ENCODE results near the gene SLC17A6. TPM values are rescaled to one million over a fixed set of nuclear protein-coding genes. Genes with fewer than 3 reads are reported as not detected.

The SLC17A6 gene
- polyA plus RNA-seq, 1 donor (not counting 4 experiments of a cell fraction or from before 2014, with no cell fraction given) = not detected

- no peaks in the 10 kb centered on the region for H3K79me2 ChIP-seq (ENCODE audit: control insufficient read depth, insufficient read depth, low read length)
- H4K20me1 ChIP-seq (ENCODE audit: control insufficient read depth, extremely low read depth, insufficient read depth, low read length) = no peaks in the 10 kb centered on the region
- no peaks in the 10 kb centered on the region for H3K9me3 ChIP-seq (ENCODE audit: control insufficient read depth, low read depth, low read length)
- no peak overlapping the region for H3K27ac ChIP-seq (ENCODE audit: control insufficient read depth, insufficient read depth, low read length)
- H3K4me2 ChIP-seq (ENCODE audit: control insufficient read depth, extremely low read depth, insufficient read depth, low read depth, low read length) = no peak overlapping the region
- H3K4me3 ChIP-seq (ENCODE audit: control insufficient read depth in 2 of 3, extremely low read depth in 1 of 3, insufficient read depth in 2 of 3, low read depth in 1 of 3, low read length in 3 of 3) = no peak overlapping the region
- H3K36me3 ChIP-seq (ENCODE audit: control insufficient read depth in 2 of 2, extremely low read depth in 1 of 2, insufficient read depth in 2 of 2, low read length in 2 of 2) = no peaks in the 10 kb centered on the region
- H2AFZ ChIP-seq (ENCODE audit: control insufficient read depth, low read length) = no peak overlapping the region
- TF ChIP-seq CTCF (optimal IDR thresholded peaks at IDR 0.05 in 1 of 3, IDR thresholded peaks at IDR 0.05 in 1 of 3, conservative IDR thresholded peaks at IDR 0.05 in 1 of 3; ENCODE audit: extremely low read depth in 1 of 3, insufficient read depth in 2 of 3, low read length in 3 of 3) = no peak
- no peak for TF ChIP-seq EZH2 (IDR thresholded peaks at IDR 0.05; ENCODE audit: low read length)
- H3K4me1 ChIP-seq (ENCODE audit: control insufficient read depth, extremely low read depth, insufficient read depth, low read length) = no peaks in the 10 kb centered on the region
- dilution Hi-C loops (cut with MboI; ENCODE audit: extremely low pct_ligation_motif_present, low sequenced_read_pairs) = no loop called here
- no peak for DNase-seq (ENCODE audit: low read depth, low spot score)
- FAIRE-seq = no peak
- peaks cover 53% of the 10 kb centered on the region for H3K27me3 ChIP-seq (ENCODE audit: control insufficient read depth, extremely low read depth, insufficient read depth, low read length)
- no peaks in the 10 kb centered on the region for H3K9me1 ChIP-seq (ENCODE audit: control insufficient read depth, extremely low read depth, insufficient read depth, low read length)
- no peak overlapping the region for H3K9ac ChIP-seq (ENCODE audit: control insufficient read depth, extremely low read depth, insufficient read depth, low read length)
These were observed 5.3 kb downstream of the SLC17A6 start for GRCh38 chr11:22343371-22344032.

DNA sequence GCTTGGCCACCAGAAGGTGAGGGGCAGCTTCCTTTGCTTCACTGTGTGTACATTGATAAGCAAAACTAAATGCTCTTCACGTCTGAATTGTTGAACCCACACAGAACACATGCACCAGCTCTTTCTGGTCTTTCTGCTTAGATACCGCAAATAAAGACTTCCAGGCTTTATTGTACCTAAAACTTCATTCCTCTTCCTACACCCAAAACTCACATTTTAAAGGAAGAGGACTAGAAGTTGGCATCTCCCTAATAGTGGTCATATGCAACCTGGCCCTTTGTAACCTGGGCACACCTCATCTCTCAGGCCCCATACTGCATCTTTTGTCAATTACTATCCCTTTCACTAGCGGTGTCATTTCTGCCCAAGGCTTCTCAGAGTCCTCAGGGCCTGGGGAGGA is 5.9 kb downstream of the SLC17A6 start:
- H3K4me2 ChIP-seq (ENCODE audit: control insufficient read depth, extremely low read depth, insufficient read depth, low read depth, low read length) = no peak overlapping the region
- FAIRE-seq (no peak), DNase-seq (ENCODE audit: low read depth, low spot score) (no peak)
- dilution Hi-C loops (cut with MboI; ENCODE audit: extremely low pct_ligation_motif_present, low sequenced_read_pairs) = no loop called here
- no peak overlapping the region for H3K27ac ChIP-seq (ENCODE audit: control insufficient read depth, insufficient read depth, low read length)
- no peaks in the 10 kb centered on the region for H4K20me1 ChIP-seq (ENCODE audit: control insufficient read depth, extremely low read depth, insufficient read depth, low read length)
- peaks cover 50% of the 10 kb centered on the region for H3K27me3 ChIP-seq (ENCODE audit: control insufficient read depth, extremely low read depth, insufficient read depth, low read length)
- H3K79me2 ChIP-seq (ENCODE audit: control insufficient read depth, insufficient read depth, low read length) = no peaks in the 10 kb centered on the region
- no peaks in the 10 kb centered on the region for H3K9me3 ChIP-seq (ENCODE audit: control insufficient read depth, low read depth, low read length)
- H3K4me3 ChIP-seq (ENCODE audit: control insufficient read depth in 2 of 3, extremely low read depth in 1 of 3, insufficient read depth in 2 of 3, low read depth in 1 of 3, low read length in 3 of 3) = no peak overlapping the region
- no peaks in the 10 kb centered on the region for H3K9me1 ChIP-seq (ENCODE audit: control insufficient read depth, extremely low read depth, insufficient read depth, low read length)
- no peaks in the 10 kb centered on the region for H3K36me3 ChIP-seq (ENCODE audit: control insufficient read depth in 2 of 2, extremely low read depth in 1 of 2, insufficient read depth in 2 of 2, low read length in 2 of 2)
- no peak overlapping the region for H3K9ac ChIP-seq (ENCODE audit: control insufficient read depth, extremely low read depth, insufficient read depth, low read length)
- TF ChIP-seq CTCF (optimal IDR thresholded peaks at IDR 0.05 in 1 of 3, IDR thresholded peaks at IDR 0.05 in 1 of 3, conservative IDR thresholded peaks at IDR 0.05 in 1 of 3; ENCODE audit: extremely low read depth in 1 of 3, insufficient read depth in 2 of 3, low read length in 3 of 3) (no peak), EZH2 (IDR thresholded peaks at IDR 0.05; ENCODE audit: low read length) (no peak)
- H3K4me1 ChIP-seq (ENCODE audit: control insufficient read depth, extremely low read depth, insufficient read depth, low read length) = no peaks in the 10 kb centered on the region
- no peak overlapping the region for H2AFZ ChIP-seq (ENCODE audit: control insufficient read depth, low read length)

All from keratinocyte (primary cell).